Psoas muscle (tissue), 8 donors: Measurements from ENCODE around the gene PARP4. TPM values are rescaled to one million over a fixed set of nuclear protein-coding genes. Genes with fewer than 3 reads are reported as not detected.
"Not testable (repeated sequence)": the region's sequence is repeated elsewhere in the genome, so short reads cannot be mapped to it uniquely, and the experiment has no call there.

ENCODE experiments used
- ATAC-seq, 4 donors: fragments of 200-7000 bp; cut with Tn5 transposase; one replicate each; pipeline ENCODE4 v1.9.1; 2020; ENCODE audit warnings: moderate library complexity in 3 of 4, mild to moderate bottlenecking in 2 of 4
- DNase-seq, 2 donors: peaks; one replicate each; pipeline ENCODE4 v3.0.0-alpha.2; 2020
- H3K27ac ChIP-seq: fragments of 200-600 bp; one replicate; pipeline ENCODE4 v1.8.0; 2022
- H3K27me3 ChIP-seq, 3 donors: fragments of 200-600 bp in 1 of 3; one replicate each; pipeline versions ENCODE4 v1.6.1 to v1.8.0; 2013 to 2022; ENCODE audit warnings: low read length in 2 of 3, mild to moderate bottlenecking in 2 of 3, moderate library complexity in 1 of 3; ENCODE audit not compliant: insufficient read depth in 3 of 3
- H3K36me3 ChIP-seq, 2 donors: fragments of 200-600 bp in 1 of 2; one replicate each; pipeline versions ENCODE4 v1.6.1 to v1.8.0; 2013 to 2022; ENCODE audit warnings: low read depth in 1 of 2, mild to moderate bottlenecking in 1 of 2, moderate library complexity in 1 of 2; ENCODE audit not compliant: insufficient read depth in 1 of 2
- H3K4me1 ChIP-seq: fragments of 200-600 bp; one replicate; pipeline ENCODE4 v1.8.0; 2022
- H3K4me3 ChIP-seq: fragments of 200-600 bp; one replicate; pipeline ENCODE4 v1.8.0; 2022; ENCODE audit warnings: mild to moderate bottlenecking
- H3K9me3 ChIP-seq: fragments of 200-600 bp; one replicate; pipeline ENCODE4 v1.8.0; 2022
- CTCF ChIP-seq: fragments of 200-600 bp; IDR thresholded peaks from one replicate; pipeline ENCODE4 v1.8.0; 2022; ENCODE audit warnings: antibody characterized with exemption
- WGBS, 3 donors: extraction: QIAGEN DNeasy Blood & Tissue Kit; methylation state at CpG; one replicate each; pipeline versions ENCODE4 v1.1.6 to v1.1.7; 2013; 5-methylcytosine and 5-hydroxymethylcytosine counted together
- intact Hi-C, 2 donors: fragments of 100-400 bp; cut with DNase I; formaldehyde crosslinking; loops; one replicate each; pipeline versions ENCODE4 v1.11.0 to v1.14.2; 2022
- polyA plus RNA-seq, 3 donors: library from polyadenylated mRNA; stranded (reverse); fragments of 200-250 nt; gene quantifications; one replicate each; pipeline ENCODE4 v1.2.3, GENCODE V29; 2013
- total RNA-seq, 4 donors: library from RNA; stranded (reverse); fragmentation: NEBNext Ultra II Directional in 2 of 4; extraction: Animal tissue kit (Norgen Biotek cat#: 25700) in 2 of 4; gene quantifications; one replicate each; pipeline versions ENCODE4 v1.2.1 to v1.2.4, GENCODE V29; 2021 to 2023
- donor health status: healthy with polysubstance abuse.
- donor health status: DM: no; HTN: no; CAD: no; lungs with moderate emphysema.
- donor health status: Bipolar disorder and iron deficiency.
- donor health status: healthy.
- donor health status: DM: yes; HTN: yes; CAD: no.
- donor health status: DM: no; HTN: no; CAD: no.
- donor health status: DM: no; HTN: no; CAD: no.
- donor health status: DM: yes; HTN: yes; CAD: no.

The PARP4 gene
- total and polyA plus RNA-seq, 7 donors = 3.1 to 17.0 (median 6.4) TPM

GRCh38 chr13:24407844-24408243 is 104.7 kb downstream of the PARP4 start:
- Histone ChIP-seq H3K9me3 (no peaks in the 10 kb centered on the region), H3K27me3 (no peaks in the 10 kb centered on the region), H3K36me3 (no peaks in the 10 kb centered on the region), H3K4me3 (no peak overlapping the region), H3K4me1 (no peaks in the 10 kb centered on the region), H3K27ac (no peak overlapping the region)
- WGBS, 3 donors = 75 to 80% (median 77%) methylated on average over 3 of the region's 3 CpGs
- intact Hi-C loops = no loop called here
- DNase-seq (no peak), ATAC-seq (no peak)
- TF ChIP-seq CTCF = no peak

- intact Hi-C loops = no loop called here
These were observed 106.1 kb downstream of the PARP4 start for GRCh38 chr13:24406524-24406923.

GRCh38 chr13:24396821-24397220 is 115.8 kb downstream of the PARP4 start:
- DNase-seq (no peak), ATAC-seq (no peak)
- 84 to 91% (median 85%) methylated on average over 2 of the region's 2 CpGs for WGBS, 3 donors
- TF ChIP-seq CTCF = no peak
- Histone ChIP-seq H3K9me3 (peaks cover 11% of the 10 kb centered on the region), H3K27ac (no peak overlapping the region), H3K27me3 (no peaks in the 10 kb centered on the region), H3K4me1 (no peaks in the 10 kb centered on the region), H3K36me3 (no peaks in the 10 kb centered on the region), H3K4me3 (no peak overlapping the region)
- intact Hi-C loops = no loop called here

More at GRCh38 chr13:24406524-24406923, 106.1 kb downstream of the PARP4 start:
- Histone ChIP-seq H3K4me1 (no peaks in the 10 kb centered on the region), H3K9me3 (no peaks in the 10 kb centered on the region), H3K27ac (no peak overlapping the region), H3K4me3 (no peak overlapping the region), H3K27me3 (no peaks in the 10 kb centered on the region), H3K36me3 (no peaks in the 10 kb centered on the region)
- ATAC-seq (no peak), DNase-seq (no peak)
- no peak for TF ChIP-seq CTCF
- 79 to 84% (median 83%) methylated on average over 4 of the region's 4 CpGs for WGBS, 3 donors

GRCh38 chr13:24392972-24393371 is 119.6 kb downstream of the PARP4 start:
- no peaks in the 10 kb centered on the region for H3K27me3 ChIP-seq
- H3K9me3 ChIP-seq = peaks cover 11% of the 10 kb centered on the region
- DNase-seq (no peak), ATAC-seq (no peak)
- no peak overlapping the region for H3K4me3 ChIP-seq
- no peaks in the 10 kb centered on the region for H3K4me1 ChIP-seq
- TF ChIP-seq CTCF = no peak
- intact Hi-C loops = no loop called here
- 82 to 93% (median 83%) methylated on average over 3 to 4 of the region's 4 CpGs for WGBS, 3 donors
- no peaks in the 10 kb centered on the region for H3K36me3 ChIP-seq
- H3K27ac ChIP-seq = no peak overlapping the region

- H3K4me3 ChIP-seq, H3K9me3 ChIP-seq, DNase-seq, intact Hi-C loops, H3K4me1 ChIP-seq, H3K27ac ChIP-seq, H3K27me3 ChIP-seq, ATAC-seq, H3K36me3 ChIP-seq: not testable (repeated sequence)
- WGBS, 3 donors = 80 to 87% (median 81%) methylated on average over 22 to 25 of the region's 27 CpGs
These were observed 120.6 kb downstream of the PARP4 start for GRCh38 chr13:24391771-24392683.

GRCh38 chr13:24390795-24391194 is 121.8 kb downstream of the PARP4 start:
- H3K27me3 ChIP-seq, H3K4me3 ChIP-seq: not testable (repeated sequence)

More at GRCh38 chr13:24390795-24391194, 121.8 kb downstream of the PARP4 start:
- DNase-seq, H3K27ac ChIP-seq, H3K4me1 ChIP-seq, H3K36me3 ChIP-seq, H3K9me3 ChIP-seq, ATAC-seq, intact Hi-C loops: not testable (repeated sequence)
- WGBS, 3 donors = 83 to 90% (median 85%) methylated on average over 8 to 9 of the region's 9 CpGs
